Activated CD8-positive, alpha-beta memory T cell treated with anti-CD3 and anti-CD28 coated beads for 36 hours (primary cell): ENCODE results near the gene RPL26. TPM values are rescaled to one million over a fixed set of nuclear protein-coding genes. Genes with fewer than 3 reads are reported as not detected.
"Not testable (repeated sequence)": the region's sequence is repeated elsewhere in the genome, so short reads cannot be mapped to it uniquely, and the experiment has no call there.

Experiments
- CTCF ChIA-PET: fragments of 350-600 bp; sonication (Branson Sonifier 250); formaldehyde crosslinking; loops from one replicate; lab custom pipeline; 2021; ENCODE audit warnings: antibody characterized with exemption; lab: Charles Lee
- POLR2A ChIA-PET: fragments of 350-600 bp; sonication (Branson Sonifier 250); formaldehyde crosslinking; loops from one replicate; lab custom pipeline; 2021; ENCODE audit warnings: antibody characterized with exemption; lab: Charles Lee
- total RNA-seq, 2 experiments: library from RNA; stranded (reverse); gene quantifications; one replicate each; pipeline ENCODE4 v1.2.3, GENCODE V29; 2021

Gene RPL26
- total RNA-seq, 2 experiments from 2014 or later, result 2,480 to 2,528 TPM

DNA sequence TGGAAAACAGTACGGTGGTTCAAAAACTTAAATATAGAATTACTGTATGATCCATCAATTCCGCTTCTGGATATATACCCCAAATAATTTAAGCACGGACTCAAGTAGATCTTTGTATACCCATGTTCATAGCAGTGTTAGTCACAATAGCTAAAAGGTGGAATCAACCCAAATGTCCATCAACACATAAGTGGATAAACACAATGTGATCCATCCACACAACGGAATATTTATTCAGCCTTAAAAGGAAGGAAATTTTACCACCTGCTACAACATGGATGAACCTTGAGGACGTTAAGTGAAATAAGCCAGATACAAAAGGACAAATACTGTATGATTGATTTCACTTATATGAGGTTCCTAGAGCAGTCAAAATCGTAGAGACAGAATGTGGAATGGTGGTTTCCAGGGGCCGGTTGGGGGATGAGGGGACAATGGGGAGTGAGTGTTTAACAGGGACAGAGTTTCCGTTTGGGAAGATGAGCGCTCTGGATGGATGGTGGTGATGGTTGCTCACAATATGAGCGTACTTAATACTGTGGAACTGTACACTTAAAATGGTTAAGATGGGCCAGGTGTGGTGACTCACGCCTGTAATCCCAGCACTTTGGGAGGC is 20.0 kb upstream of the RPL26 start:
- POLR2A ChIA-PET, result no interaction called here
- CTCF ChIA-PET, result interaction anchor here (1.2 kb wide), 1 partner anchor 19 kb away, joined by 3 read pairs; no protein-coding TSS in a partner anchor

DNA sequence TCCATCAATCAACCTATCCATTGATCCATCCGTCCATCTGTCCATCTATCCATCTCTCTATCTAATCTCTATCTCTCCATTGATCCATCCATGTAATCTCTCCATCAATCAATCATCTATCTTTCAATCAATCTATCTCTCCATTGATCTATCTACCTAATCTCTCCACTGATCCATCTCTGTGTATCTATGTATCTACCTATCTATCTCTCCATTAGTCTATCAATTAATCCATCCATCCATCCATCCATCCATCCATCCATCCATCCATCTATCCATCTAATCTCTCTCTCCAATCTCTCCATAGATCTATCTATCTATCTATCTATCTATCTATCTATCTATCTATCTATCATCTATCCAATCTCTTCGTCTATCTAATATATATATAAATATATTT is 18.1 kb upstream of the RPL26 start:
- ChIA-PET POLR2A (no interaction called here), CTCF (no interaction called here)

DNA sequence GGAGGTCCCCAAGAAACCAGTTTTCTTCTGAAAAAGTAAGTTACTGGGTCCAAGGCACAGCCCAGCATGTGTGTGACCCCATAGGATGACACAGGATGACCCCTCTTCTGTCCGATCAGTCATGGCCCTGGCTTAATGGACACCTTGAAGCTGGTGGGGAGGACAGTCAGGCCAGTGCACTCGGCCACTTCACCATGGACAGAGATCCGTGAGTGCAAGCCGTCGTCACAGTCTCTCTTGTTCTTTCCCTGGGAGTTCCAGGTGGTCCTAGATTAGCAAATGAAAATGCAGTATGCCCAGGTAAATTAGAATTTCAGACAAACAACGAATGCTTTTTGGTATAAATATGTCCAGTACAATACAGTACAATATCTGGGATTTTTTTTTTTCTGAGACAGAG is 16.0 kb upstream of the RPL26 start:
- POLR2A ChIA-PET, result no interaction called here
- CTCF ChIA-PET, result no interaction called here

DNA sequence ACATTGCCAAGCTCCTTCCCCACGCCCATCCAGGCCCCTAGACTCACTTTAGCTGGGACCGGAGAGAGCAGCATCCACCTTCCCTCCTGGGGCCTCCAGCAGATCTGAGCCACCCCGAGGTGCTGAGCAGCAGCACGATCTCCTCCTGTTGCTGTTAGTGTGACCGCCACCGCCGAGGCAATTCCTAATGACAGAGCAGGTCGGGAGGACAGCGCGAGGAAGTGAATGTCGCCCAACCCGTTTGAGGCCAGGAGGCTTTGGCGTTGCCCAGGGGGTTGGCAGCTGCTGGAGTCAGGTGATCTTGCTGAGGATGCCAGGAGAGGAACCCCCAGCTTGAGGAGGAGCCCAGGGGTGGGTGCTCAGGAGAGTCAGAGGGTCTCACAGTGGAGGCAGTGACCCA is 14.6 kb upstream of the RPL26 start, which contains the start of gene RNF222:
TSS of gene RNF222 (minus strand) at position 192 of the 400 bp plus-strand sequence. CDS start 4,366 bp downstream, outside the sequence.
- ChIA-PET POLR2A (no interaction called here), CTCF (interaction anchor here (1.0 to 1.3 kb wide), 2 partner anchors 10 to 388 kb away, joined by 3 read pairs; no protein-coding TSS in a partner anchor)

DNA sequence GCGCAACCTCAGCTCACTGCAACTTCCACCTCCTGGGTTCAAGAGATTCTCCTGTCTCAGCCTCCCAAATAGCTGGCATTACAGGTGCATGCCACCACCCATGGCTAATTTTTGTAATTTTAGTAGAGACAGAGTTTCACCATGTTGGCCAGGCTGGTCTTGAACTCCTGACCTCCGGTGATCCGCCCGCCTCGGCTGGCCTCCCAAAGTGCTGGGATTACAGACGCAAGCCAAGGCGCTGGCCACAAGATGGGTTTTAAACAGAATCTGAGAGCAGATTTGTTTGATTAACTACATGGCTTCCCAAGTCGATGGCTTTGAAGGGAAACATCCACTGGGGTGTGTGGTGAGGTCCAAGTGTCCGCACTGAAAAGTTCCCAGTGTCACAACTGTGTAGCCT is 11.5 kb upstream of the RPL26 start:
- POLR2A ChIA-PET, result not testable (repeated sequence)
- CTCF ChIA-PET, result interaction anchor here (0.8 to 2.5 kb wide), 2 partner anchors 11 to 19 kb away, joined by 3 to 10 read pairs; no protein-coding TSS in a partner anchor

DNA sequence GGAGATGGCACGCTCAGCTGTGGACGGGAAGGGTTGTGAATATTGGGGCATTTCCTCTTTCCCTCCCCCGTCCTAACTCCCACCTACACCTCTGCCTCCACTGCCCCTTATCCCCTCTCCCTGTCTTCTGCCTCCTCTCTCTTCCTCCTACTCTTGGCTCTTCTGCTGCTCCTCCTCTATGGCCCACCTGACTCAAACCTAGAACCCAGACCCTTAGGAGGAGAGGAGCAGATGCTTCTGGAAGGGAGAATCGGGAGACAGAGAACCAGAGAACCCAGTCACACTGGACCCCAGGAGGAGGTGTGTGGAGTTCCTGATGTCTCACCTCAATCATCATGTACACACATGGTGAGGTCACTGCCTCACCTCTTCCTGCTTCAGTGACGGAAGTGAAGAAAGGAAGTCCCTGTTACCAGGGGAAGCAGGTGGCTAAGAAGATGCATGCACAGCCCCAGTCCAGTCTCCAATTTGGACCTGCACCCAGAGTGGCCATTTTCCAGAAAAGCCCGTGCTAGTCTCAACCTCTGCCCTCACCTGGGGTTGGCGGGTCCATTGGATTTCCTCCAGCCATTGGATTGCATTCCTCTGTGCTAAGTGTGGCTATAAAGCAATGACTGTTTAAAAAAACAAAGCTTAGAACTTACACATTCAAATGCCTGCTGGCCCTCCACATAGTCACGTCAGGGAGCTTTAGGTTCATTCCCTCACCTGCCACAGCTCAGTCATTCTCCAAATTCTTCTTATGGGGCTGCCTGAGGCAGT is 10.7 kb upstream of the RPL26 start:
- POLR2A ChIA-PET, result no interaction called here
- CTCF ChIA-PET, result interaction anchor here (0.8 to 2.5 kb wide), 3 partner anchors 10 to 20 kb away, joined by 3 to 10 read pairs (median 3); partner anchors contain the start of gene KRABD2

DNA sequence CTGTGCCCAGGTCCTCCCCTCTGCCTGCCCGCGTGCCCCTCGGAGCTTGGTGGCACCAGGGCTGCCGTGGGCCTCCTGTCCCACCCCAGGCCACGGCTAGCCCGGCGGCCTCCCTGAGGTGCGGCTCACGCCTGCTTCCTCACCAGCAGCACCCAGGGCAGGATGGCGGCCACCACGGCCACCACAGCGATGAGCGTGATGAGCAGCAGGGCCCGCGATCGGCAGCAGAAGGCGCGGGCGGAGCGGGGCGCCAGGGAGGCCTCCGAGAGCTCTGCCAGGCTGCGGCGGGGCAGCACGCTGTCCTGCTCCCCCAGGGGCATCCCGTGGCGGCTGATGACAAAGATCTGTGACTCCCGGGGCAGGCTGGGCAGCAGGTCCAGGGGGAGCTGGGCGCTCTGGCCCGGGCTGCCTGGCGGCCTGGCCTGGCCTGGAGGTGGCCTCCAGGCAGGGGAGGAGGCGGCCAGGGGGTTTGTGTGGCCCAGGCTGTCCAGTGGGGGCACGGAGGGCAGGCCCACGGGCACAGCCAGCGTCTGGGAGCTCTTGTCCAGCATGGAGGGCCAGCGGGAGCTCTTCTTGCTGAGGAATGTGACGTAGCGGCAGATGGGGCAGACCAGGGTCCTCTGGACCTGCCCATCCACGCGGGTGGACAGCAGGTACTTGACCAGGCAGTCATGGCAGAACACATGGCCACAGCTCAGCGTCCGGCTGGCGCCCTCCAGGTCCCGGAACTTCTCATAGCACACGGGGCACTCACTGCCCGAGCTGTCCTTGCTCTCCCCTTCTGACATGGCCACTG is 9.9 kb upstream of the RPL26 start:
- CTCF ChIA-PET, result interaction anchor here (0.8 to 2.5 kb wide), 2 partner anchors 9 to 16 kb away, joined by 3 to 10 read pairs; partner anchors contain the start of gene KRABD2
- POLR2A ChIA-PET, result no interaction called here

DNA sequence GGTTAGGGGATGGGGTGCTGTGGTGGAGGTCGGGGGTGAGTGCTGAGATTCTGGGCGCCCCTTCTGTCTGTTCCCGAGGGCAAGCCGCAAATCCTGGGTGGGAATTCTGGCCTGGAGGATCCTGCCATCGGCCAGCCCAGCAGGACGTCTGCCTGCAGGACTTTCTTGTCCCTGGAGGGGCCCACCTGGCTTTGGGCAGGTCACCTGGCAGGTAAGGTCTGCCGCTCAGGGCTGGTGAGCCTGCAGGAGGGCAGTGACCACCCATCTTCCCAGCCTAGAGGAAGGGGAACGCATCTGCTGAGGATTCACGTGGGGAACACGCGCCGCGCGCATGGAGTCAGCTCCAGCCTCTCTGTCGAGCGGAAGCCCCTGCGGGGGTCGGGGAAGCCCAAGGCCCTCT is 9.3 kb upstream of the RPL26 start:
- ChIA-PET POLR2A (no interaction called here), CTCF (no interaction called here)

DNA sequence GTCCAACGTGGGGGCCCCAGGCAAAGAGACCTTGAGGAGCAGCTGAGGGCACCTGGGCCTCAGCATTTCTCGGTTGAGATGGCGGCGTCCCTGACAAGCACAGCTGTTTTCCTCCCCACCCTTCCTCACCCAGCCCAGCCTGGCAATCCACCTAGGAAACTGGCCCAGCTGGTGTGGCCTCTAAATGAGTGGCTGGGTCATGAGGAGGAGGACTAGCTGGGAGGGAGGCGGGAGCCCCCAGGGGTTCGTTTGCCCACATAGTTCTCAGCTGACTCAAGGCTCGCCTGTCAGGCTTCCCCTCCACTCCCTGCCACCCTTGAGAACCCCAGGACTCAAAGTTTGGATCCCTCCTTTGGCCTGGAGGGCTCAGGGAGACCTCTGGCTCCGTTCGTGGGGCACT is 8.7 kb upstream of the RPL26 start:
- POLR2A ChIA-PET, result no interaction called here

DNA sequence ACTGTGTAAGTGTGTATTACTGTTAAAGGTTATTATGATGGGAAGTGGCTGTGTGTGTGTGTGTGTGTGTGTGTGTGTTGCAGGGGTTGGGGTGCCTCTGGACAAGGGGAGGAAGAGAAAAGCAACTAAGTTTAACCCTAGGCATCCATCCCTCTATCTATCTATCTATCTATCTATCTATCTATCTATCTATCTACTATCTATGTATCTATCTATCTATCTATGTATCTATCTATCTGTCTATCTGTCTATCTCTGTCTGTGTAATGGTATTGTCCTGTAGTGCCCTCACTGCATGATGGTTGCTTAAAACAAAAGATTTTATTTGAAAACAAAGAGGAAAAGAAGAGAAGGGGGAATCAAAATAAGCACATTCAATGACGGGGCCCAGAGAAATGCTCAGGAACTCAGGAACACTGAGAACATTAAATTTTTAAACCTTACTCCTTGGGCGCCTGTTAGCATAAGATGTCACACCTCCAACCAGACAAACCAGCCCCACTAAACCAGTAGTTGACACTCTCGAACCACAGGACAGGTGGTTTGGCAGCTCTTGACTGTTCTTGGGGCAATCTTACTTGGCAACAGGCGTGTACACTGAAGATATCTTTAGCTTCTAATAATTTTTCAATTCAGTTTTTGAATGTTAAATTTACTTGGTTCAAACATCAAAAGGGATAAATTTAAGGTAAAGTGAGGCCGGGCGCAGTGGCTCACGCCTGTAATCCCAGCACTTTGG is 5.1 kb upstream of the RPL26 start:
- CTCF ChIA-PET, result interaction anchor here (0.8 kb wide), 1 partner anchor 22 kb away, joined by 4 read pairs; no protein-coding TSS in a partner anchor
- POLR2A ChIA-PET, result no interaction called here

More for the DNA sequence above, 8.7 kb upstream of the RPL26 start:
- CTCF ChIA-PET, result interaction anchor here (2.0 kb wide), 1 partner anchor 355 kb away, joined by 5 read pairs; no protein-coding TSS in a partner anchor

DNA sequence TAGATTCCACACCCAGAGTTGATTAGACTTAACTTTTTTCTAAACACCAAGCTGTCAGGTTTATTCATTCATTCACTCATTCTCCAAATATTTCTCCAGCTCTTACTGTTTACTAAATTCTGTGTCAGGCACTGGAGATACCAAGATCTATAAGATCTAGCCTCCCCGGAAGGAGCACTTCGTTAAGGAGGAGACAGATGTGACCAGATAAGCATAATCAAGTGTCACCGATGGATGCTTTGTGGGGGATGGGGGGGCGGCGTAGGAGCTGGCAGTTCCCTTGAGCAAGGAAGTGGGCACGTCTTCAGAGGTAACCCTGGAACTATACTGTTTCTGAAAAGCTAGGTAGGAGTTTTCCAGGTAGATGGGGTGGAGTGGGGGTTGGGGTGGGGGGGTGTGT is 3.8 kb upstream of the RPL26 start:
- CTCF ChIA-PET, result interaction anchor here (0.8 kb wide), 2 partner anchors 10 to 23 kb away, joined by 3 to 4 read pairs; no protein-coding TSS in a partner anchor
- POLR2A ChIA-PET, result no interaction called here

DNA sequence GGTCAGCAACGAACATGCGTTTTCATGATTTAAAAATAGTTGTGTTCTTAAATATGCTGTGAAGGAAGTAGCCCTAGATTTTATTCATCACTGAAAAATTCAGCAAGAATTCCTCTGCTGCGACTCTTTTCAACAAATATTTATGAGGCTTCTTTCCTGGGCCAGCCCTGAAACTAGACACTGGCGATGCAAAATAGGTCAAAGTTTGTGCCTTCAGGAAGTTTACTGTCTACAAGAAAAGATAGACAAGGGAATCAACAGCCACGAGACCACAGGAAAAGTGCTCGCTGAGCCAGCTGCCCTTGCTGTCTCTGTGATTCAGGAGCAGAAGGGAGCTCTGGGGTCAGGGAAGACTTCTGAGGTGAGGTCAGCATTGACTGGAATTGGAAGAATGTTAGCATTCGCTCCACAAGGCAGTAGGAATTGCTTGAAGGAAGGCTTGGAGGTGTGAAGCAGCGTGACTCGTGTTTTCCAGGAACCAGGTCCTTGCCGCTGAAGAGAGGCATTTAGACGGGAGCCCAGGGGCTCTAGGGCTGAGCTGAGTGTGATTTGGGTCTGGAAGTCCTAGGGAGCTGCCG is 1.9 kb upstream of the RPL26 start:
- ChIA-PET CTCF (no interaction called here), POLR2A (no interaction called here)

DNA sequence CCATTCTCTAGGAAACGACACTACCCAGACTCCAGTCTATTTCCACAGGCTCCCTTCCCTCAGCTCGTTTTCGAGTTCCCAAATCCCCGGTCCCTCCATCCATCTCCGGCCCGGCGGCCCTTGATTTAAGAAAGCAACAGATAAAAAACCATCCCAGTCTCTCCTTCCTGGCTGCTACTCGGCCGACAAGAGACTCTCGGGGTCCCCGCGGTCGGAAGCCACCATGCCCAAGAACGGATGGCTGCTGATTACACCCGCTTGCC is 182 bp downstream of the RPL26 start:
- ChIA-PET CTCF (interaction anchor here (0.5 to 0.6 kb wide), 2 partner anchors 50 to 343 kb away, joined by 3 read pairs; no protein-coding TSS in a partner anchor), POLR2A (interaction anchor here (0.5 to 1.6 kb wide), 3 partner anchors 56 to 263 kb away, joined by 3 to 7 read pairs (median 3); no protein-coding TSS in a partner anchor)

DNA sequence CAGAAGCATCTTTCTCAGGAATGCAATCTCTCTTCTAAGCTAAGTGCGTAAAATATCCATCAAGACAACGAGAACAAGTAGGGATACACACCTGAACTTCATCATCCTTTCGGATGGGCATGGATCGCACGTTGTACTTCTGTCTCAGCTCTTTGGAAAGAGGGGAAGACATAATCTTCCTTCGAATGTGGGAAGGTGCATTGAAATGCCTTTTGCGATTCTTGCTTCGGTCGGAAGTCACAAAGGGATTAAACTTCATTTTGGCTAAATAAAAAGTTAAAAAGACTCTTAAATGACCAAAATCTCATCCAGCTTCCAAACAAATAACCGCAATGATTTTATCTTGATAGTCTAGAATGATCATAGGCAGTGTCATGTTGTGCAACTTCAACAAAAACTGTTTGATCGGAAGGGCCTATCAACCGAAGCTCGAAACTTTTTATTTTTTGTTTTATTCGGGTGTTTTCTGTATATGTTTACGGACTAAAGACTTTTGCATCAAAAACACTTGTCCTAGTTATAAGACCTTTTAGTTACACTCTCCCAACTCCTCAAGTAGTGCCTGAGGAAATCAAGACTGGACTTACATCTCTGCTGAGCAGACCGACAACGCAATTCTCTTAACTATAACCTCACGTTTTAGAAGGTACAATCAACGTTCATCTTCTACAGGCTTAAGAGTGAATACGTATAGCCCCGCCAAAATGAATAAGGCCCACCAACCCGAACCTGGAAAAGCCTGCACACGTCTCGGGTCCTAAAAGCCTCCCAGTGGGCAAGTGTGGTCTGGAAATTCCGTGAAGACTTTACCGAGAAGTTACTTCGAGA is 727 bp downstream of the RPL26 start:
- ChIA-PET POLR2A (interaction anchor here (0.5 to 1.6 kb wide), 5 partner anchors 54 to 582 kb away, joined by 3 to 7 read pairs (median 4); no protein-coding TSS in a partner anchor), CTCF (interaction anchor here (0.5 to 0.7 kb wide), 3 partner anchors 51 to 343 kb away, joined by 3 to 4 read pairs (median 3); no protein-coding TSS in a partner anchor)

DNA sequence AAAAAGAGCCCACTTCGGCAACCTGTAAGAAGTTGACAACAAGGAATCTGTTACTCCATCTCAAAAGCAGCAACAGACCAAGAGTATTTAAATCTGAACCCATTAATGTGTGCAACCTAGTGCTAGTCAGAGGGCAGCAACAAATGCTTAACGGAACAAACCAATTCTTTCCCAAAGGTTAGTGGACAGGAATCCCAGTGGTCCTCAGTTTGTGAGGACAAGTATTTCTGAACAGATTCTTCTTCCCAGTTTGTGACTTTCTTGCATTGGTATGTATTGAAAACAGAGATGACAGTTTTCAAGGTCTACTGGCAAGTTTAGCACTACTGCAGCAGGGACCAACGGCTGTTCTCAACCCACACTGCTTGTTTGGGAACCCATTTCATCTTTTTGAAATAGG is 2.9 kb downstream of the RPL26 start:
- POLR2A ChIA-PET, result no interaction called here
- CTCF ChIA-PET, result no interaction called here

DNA sequence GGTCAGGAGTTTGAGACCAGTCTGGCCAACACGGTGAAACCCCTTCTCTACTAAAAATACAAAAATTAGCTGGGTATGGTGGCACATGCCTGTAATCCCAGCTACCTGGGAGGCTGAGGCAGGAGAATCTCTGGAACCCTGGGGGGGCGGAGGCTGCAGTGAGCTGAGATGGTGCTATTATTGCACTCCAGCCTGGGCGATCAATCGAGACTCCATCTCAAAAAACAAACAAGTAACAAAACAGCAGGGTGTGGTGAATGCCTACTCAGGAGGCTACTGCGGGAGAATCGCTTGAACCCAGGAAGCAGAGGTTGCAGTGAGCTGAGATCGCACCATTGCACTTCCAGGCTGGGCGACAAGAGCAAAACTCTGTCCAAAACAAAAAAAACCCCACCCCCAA is 4.9 kb downstream of the RPL26 start:
- CTCF ChIA-PET, result not testable (repeated sequence)
- POLR2A ChIA-PET, result interaction anchor here (0.6 kb wide), 1 partner anchor 39 kb away, joined by 3 read pairs; no protein-coding TSS in a partner anchor

DNA sequence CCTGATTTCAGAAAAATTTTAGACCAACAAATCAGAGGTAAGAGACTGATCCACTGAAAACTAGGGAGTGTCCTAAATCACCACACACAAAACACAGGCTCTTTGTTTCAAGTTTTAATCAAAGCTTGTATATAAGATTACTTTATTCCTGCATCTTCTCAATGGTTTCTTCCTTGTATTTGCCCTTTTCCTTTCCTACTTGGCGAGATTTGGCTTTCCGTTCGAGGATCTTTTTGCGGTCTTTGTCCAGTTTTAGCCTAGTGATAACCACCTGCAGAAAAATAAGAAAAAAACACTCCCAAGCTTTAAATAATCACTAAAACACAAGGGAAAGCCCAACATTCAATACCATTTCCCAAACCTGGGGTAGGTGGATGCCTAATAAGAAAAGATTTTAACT is 5.6 kb downstream of the RPL26 start:
- ChIA-PET POLR2A (interaction anchor here (1.2 to 1.3 kb wide), 2 partner anchors 58 to 59 kb away, joined by 3 to 5 read pairs; partner anchors contain the start of gene NDEL1), CTCF (interaction anchor here (1.0 to 1.1 kb wide), 3 partner anchors 16 to 84 kb away, joined by 3 to 4 read pairs (median 3); no protein-coding TSS in a partner anchor)
